ENCODE results near the gene ALK.

GRCh38 chr2:29261003-29261402 is 660.4 kb downstream of the ALK start:
- TF ChIP-seq POLR2A (IDR thresholded peaks at IDR 0.05) = no peak
- TF ChIP-seq, protein P1, sequence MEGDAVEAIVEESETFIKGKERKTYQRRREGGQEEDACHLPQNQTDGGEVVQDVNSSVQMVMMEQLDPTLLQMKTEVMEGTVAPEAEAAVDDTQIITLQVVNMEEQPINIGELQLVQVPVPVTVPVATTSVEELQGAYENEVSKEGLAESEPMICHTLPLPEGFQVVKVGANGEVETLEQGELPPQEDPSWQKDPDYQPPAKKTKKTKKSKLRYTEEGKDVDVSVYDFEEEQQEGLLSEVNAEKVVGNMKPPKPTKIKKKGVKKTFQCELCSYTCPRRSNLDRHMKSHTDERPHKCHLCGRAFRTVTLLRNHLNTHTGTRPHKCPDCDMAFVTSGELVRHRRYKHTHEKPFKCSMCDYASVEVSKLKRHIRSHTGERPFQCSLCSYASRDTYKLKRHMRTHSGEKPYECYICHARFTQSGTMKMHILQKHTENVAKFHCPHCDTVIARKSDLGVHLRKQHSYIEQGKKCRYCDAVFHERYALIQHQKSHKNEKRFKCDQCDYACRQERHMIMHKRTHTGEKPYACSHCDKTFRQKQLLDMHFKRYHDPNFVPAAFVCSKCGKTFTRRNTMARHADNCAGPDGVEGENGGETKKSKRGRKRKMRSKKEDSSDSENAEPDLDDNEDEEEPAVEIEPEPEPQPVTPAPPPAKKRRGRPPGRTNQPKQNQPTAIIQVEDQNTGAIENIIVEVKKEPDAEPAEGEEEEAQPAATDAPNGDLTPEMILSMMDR (IDR thresholded peaks at IDR 0.05) = no peak
